ENCODE measurements around the gene ARID5A. TPM values are rescaled to one million over a fixed set of nuclear protein-coding genes. Genes with fewer than 3 reads are reported as not detected.

ARID5A gene
- total and polyA plus RNA-seq, 2 of the 13 experiments (the other 11 are each of a cell fraction or from before 2014, with no cell fraction given): 6.0 to 9.5 TPM

- no peak for TF ChIP-seq ZNF17 (CRISPR knock-in tag; IDR thresholded peaks at IDR 0.05)
- TF ChIP-seq MBNL3 (CRISPR knock-in tag; conservative IDR thresholded peaks at IDR 0.05): no peak
- no peak for TF ChIP-seq PREB (CRISPR knock-in tag; IDR thresholded peaks at IDR 0.05)
- no peak for TF ChIP-seq DDIT3 (CRISPR knock-in tag; IDR thresholded peaks at IDR 0.05)
- peak; percentile 51; the same call in 1 of the 2 replicates for TF ChIP-seq IRF2 (CRISPR knock-in tag; IDR thresholded peaks at IDR 0.05)
- TF ChIP-seq PPARG (CRISPR knock-in tag; conservative IDR thresholded peaks at IDR 0.05): peak; percentile 91
- TF ChIP-seq ZNF704 (CRISPR knock-in tag; IDR thresholded peaks at IDR 0.05; ENCODE audit: borderline replicate concordance): no peak
- no peak for TF ChIP-seq HINFP (CRISPR knock-in tag; IDR thresholded peaks at IDR 0.05; ENCODE audit: low read depth)
- no peak for TF ChIP-seq CHD2 (IDR thresholded peaks at IDR 0.05; ENCODE audit: low read depth, low read length)
- TF ChIP-seq NCOA5 (CRISPR knock-in tag; IDR thresholded peaks at IDR 0.05): no peak
- no peak for TF ChIP-seq ZNF282 (IDR thresholded peaks at IDR 0.05; ENCODE audit: partially characterized antibody)
- no peak for TF ChIP-seq ZNF207 (IDR thresholded peaks at IDR 0.05; ENCODE audit: borderline replicate concordance)
- TF ChIP-seq ZFP41 (CRISPR knock-in tag; IDR thresholded peaks at IDR 0.05; ENCODE audit: borderline replicate concordance): peak; percentile 66; the same call in 1 of the 2 replicates
- TF ChIP-seq ZNF333 (CRISPR knock-in tag; IDR thresholded peaks at IDR 0.05; ENCODE audit: borderline replicate concordance): peak; percentile 38; the same call in 1 of the 2 replicates
- no peak for TF ChIP-seq ZNF24 (IDR thresholded peaks at IDR 0.05)
- no peak for TF ChIP-seq ZNF775 (CRISPR knock-in tag; IDR thresholded peaks at IDR 0.05; ENCODE audit: borderline replicate concordance)
- TF ChIP-seq ZNF556 (CRISPR knock-in tag; IDR thresholded peaks at IDR 0.05; ENCODE audit: borderline replicate concordance): peak; percentile 61; the same call in 1 of the 2 replicates
- TF ChIP-seq SMAD1 (CRISPR knock-in tag; IDR thresholded peaks at IDR 0.05; ENCODE audit: borderline replicate concordance, low read depth): peak; percentile 16; the same call in 1 of the 2 replicates
- peak; percentile 77 for TF ChIP-seq ZNF331 (CRISPR knock-in tag; IDR thresholded peaks at IDR 0.05)
- no peak for TF ChIP-seq HOMEZ (CRISPR knock-in tag; IDR thresholded peaks at IDR 0.05; ENCODE audit: low read depth)
- TF ChIP-seq ZNF431 (CRISPR knock-in tag; IDR thresholded peaks at IDR 0.05; ENCODE audit: borderline replicate concordance, low read depth): peak; percentile 74; the same call in 1 of the 2 replicates
- no peak for TF ChIP-seq ZNF234 (CRISPR knock-in tag; conservative IDR thresholded peaks at IDR 0.05)
- 0 out of 2 replicates have a peak, but pooled peaks have one; percentile 54 for TF ChIP-seq HES4 (CRISPR knock-in tag; IDR thresholded peaks at IDR 0.05; ENCODE audit: borderline replicate concordance)
- TF ChIP-seq RELA (CRISPR knock-in tag; IDR thresholded peaks at IDR 0.05): 0 out of 2 replicates have a peak, but pooled peaks have one; percentile 2
These were observed 34.4 kb upstream of the ARID5A start (continued) for GRCh38 chr2:96501886-96502810.
